GM21529 (cell line): ENCODE measurements around the gene FAM163B.

Experiments used
- ATAC-seq: cut with Tn5 transposase; IDR thresholded peaks from one replicate; pipeline ENCODE4 v1.9.1; 2021; ENCODE audit not compliant: unreplicated experiment

Gene FAM163B

DNA sequence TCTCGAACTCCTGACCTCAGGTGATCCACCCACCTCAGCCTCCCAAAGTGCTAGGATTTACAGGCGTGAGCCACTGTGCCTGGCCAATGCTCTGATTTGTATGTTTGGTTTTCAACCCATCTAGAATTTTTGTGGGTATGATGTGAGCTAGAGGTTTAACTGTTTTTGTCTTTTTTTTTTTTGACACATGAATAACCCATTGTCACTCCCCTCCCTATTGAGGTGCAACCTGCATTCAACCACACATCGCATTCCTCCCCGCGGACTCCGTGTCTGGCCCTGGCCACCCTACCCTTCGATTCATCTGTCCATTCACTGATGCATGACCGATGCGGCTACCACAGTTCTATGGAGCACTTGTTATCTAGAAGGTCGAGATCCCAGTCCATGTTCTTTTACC is 9.5 kb upstream of the FAM163B start:
- no peak for ATAC-seq

DNA sequence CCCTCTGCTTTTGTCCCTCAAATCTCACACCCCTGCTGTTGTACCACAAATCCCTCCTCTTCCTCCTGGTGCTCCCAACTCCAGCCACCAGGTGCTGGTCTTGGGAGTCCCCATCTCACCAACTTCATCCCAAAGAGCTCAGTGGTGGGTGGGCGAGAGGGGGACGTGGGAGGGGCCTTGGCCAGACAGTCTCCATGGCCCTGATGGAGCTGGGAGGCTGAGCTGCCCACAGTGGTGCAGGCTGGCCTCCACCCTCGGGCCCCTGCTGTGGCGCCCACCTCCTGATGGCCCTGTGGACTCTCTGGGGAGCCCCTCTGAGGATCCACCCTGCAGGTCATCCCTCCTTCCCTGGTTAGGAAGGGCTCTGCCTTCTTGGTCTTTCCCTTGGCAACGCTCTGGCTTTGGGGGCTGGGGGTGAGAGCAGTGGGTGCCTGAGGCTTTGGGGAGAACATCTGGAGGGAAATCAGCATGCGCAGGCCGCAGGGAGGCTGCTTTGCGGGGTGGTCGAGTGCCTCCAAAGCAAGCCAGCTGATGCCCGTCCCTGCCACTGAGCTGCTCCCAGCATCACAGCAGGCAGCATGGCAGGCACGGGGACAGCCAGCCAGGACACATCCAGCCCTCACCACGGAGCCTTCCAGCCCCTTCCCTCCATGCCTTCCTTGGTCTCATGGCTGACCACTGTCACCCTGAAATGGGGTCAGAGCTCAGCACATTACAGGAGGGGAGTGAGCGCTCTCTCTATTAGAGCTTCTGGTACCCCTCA is 7.6 kb upstream of the FAM163B start:
- ATAC-seq = no peak

DNA sequence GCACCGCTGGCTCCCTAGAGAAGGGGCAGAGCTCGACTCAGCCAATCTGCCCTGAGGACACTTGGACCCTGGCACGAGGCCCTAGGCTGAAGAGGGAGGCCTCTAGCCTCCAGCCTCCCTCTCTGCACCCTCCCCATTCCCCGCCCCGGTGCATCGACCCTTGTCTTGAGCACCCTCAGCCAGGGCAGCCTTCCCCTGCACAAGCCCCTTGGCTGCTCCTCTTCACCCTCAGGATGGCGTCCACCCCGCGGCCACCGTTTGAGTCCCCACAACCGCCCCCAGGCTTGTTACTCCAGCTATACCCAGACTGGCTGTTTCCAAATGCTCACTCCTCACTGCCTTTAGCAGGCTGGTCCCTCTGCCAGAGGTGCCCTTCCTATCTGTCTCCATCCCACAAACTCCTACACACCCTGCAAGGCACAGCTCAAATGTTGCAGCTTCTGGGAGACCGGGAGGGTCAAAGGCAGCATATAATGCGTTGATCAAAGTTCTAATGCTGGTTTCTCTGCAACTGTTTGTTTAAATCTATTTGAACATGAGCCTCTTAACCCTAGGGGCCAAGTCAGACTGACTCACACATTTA is 6.5 kb upstream of the FAM163B start:
- no peak for ATAC-seq

DNA sequence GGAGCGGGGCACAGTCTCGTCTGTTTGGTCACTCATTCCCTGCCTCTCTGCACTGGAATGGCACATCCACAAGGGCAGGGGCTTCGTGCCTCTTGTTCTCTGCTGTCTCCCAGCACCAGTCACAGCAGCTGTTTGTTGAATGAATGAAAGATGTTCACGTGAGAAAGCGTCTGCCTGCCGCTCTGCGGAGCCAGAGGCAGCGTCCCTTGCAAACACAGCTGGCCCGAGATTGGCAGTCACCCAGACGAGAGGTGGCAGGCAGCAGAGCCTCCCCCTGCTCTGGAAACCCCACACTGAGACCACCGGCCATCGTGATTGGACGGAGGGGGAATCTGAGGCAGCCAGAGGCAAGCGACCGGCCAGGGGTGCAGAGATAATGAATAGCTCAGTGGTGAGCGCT is 6.0 kb upstream of the FAM163B start:
- ATAC-seq = no peak

DNA sequence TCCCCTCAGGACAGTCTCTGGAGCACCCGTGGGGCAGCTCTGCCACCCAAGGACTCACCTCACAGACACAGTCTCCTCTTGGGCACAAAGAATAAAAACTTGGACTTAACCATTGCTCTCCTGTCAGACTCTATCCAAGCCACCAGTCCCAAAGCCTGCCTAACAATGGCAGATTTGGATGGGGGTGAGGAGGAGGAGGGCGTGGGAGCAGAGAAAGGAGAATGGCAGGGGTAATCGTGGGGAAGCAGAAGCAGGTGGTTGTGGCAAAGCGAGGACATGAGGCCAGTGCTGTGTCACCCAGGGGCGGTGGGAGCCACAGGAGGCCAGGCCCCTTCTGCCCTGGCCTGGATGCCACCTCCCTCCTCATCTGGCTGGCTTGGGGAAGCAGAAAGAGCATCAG is 5.5 kb upstream of the FAM163B start:
- ATAC-seq = no peak

DNA sequence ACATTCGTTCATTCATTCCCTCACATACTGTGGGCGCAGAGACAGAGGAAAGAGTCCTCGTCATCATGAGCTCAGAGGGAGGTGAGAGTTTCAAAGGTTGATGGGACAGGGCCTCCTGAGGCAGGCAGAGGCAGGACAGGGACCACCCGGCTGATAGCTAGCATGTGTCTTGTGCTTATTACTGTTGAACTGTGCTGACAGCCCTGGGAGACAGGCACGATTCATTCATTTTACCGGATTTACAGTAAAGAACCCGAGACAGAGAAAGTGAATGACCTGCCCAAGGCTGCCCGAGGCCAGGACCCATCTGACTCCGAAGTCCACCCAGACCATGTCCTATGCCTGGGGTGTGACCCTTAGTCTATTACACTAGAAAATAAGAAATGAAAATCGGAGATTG is 4.9 kb upstream of the FAM163B start:
- no peak for ATAC-seq

DNA sequence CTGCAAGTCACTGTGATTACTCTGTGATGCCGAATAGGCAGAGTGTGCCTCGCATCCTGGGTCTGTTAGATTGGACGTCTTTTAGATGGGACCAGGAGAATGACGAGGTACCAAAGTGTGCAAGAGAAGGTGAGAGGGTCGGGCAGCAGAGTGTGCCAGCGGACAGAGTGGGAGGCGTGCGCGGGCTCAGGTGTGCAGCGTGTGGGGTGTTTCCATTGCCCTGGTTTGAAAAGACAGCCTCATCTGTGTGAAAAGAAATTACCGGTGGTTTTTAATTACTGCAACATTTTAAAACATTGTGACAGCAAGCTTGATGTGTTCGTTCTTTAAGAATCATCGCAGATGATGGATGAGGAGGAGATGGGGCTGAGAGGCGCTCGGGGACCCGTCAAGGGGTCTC is 4.2 kb upstream of the FAM163B start:
- no peak for ATAC-seq

DNA sequence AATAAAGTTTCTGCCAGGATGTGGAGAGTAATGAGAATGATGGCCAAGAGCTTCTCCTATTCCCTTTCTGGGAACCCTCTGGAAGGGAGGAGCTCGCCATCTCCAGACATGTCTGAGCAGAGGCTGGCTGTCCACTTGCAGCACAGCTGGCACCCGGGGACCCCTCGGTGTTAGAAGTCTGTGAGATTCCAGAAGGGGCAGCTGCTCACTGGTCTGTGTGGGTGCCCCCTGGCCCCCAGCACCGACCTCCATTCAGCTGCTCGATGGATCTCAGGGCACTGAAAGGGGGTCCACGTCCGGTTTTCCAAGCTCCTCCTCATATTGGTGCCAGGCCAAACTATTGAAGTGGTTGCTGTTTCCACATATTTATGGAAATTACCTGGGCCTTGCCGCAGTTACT is 3.6 kb upstream of the FAM163B start:
- ATAC-seq = no peak

DNA sequence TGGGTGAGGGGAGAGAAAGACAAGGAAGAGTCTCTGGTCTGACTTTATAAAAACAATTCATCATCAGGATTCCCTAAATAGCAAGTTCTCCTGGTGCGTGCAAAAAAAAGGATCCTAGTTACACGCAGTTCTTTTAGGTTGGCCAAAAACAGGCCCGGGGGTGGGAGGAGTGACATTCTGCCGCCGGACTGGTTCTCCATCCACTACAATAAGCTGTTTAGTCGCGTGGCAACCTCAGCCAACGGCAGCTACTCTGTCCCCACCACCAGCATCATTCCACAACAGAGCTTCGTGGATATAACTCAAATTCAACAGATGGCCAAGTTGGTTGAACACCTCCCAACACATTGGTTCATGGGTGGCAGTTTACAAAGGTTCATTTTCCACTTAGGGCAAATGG is 2.9 kb upstream of the FAM163B start:
- ATAC-seq = no peak

DNA sequence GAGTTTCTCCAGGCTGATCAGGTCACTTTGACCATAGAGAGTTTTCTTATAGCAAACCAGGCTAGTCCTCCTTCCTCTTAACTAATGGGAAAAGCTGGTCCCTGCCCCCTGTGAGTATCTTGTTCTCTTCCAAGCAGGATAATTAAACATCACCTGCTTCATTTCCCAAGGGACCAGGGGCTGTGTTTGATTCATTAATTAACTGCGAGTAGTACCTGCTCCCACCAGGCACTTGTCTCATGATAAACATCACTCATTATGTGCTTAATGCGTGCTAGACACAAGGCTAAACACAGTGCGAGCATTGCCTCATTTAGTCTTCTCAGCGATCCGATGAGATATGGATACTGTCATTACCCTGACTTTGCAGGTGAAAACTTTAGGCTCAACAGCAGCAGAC is 1.7 kb upstream of the FAM163B start:
- no peak for ATAC-seq

DNA sequence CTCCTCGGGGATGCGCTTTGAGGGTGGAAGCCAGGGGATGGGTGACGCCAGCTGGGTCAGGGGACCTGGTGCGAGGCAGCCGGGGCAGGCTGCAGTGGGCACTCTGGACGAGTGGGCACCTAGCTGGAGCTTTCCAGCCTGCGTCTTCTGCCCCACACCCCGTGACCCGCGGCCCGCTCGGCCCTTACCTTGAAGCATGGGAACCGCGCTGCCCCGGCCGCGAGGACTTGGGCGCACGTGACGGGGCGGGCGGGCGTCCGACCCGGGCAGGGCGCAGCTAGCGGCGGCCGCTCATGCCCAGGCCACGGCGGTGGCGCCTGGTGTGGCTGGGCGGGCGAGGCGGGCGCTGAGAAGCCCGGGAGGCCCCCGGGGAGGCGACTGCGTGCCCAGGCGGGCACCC is 300 bp downstream of the FAM163B start:
- no peak for ATAC-seq

DNA sequence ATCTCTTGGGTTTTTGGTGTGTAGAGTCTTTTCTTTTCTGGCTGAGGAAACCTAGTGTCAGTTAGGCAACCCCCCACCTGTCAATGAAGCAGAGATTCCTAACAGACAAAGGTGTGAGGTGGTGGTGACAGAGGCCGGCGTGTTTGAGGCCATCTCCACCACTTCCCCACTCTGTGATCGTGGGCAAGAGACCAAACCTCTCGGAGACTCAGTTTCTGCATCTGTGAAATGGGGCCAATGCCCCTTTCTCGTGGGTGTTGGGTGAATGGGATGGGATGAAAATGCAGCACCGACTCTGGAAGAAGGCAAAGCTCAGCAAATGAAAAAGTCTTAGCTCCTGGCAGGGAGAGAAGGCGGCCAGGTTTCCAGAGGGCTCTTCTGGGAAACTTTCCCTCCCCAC is 807 bp downstream of the FAM163B start:
- no peak for ATAC-seq

DNA sequence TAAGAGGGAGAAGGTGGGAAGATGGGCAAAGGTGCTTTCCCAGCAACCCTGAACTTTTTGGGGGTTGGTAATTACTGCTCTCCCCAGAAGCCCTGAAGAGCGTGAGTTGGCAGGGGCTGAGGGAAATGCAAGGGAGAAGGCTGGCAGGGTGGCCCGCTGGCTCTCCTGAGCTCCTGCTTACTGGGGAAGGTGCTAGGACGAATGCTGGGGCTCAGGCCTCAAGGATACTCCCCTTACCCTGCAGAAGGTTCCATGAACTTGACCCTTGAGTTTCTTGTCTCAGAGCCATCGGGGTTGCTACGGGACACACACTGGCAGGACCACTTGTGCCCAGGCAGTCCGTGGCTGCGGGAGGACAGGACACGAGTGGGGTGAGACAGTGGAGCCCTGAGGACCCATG is 1.2 kb downstream of the FAM163B start:
- ATAC-seq = no peak

DNA sequence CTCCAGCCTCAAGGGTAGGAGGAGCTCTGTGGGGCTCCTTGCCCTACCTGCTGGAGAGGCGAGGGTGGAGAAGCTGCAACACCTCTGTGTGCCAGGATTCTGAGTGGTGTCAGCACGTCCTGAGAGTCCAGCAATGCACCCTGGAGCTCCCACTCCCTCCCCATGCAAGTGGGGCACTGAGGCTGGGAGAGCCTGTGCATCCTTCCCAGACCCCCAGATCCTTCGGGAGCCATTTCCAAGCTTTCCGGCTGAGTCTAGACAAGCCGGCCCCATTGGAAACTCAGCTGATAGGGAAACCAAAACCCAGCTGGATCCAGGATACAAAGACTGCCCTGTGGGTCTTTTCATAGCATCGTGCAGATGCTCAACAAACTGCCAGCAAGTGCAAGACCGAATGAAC is 1.8 kb downstream of the FAM163B start:
- ATAC-seq = no peak

DNA sequence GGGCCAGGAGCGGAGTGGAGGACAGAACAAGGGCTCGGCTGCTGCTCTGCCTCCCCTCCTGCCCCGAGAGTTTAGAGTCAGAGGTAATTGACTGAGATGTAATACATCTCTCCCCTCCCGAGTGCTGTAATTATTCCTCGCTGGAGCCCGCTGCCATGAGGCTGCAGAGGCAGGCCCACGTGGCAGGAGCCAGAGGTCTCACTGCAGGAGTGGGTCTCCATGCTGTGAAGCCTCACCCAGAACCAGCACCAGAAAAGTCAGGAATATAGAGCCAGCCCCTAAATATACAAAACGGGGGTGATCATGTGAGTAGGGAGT is 2.5 kb downstream of the FAM163B start:
- no peak for ATAC-seq

DNA sequence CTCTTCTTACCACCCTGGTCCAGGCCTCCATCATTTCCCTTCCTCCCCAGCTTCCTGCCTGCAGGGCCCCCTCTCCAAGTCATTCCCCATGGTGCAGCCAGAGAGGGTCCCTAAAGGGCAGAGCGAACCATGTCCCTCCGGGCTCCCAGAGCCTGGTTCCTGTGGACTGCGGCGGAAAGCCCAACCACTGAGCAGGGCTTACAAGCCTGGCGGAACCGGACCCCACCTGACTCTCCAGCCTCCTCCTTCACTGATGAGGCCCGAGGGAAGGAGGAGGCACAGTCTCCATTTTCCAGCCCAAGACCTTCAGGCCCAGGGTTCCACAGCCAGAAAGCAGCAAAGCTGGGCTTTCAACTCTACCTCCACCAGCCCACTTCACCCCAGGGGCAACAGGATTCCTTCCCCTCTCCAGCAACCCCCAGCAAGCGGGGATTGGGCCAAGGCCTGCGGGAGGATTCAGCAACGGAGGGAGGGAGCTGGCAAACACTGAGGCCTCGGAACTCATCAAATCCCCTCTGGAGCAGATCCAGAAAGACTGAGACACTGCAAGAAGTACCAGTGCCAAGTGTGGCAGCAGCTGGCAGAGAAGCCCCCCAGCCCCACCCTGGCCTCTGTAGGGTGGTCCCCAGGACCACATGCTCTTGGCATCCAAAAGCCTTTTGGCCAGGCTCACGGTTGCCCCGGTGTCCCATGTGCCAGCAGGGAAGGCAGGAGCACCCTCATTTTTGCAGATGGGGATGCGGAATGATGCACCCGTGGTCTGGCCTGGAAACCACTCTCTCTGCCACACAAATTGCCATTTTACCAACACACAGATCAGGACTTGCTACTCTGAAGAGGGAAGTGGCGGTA is 3.1 kb downstream of the FAM163B start:
- ATAC-seq = no peak

DNA sequence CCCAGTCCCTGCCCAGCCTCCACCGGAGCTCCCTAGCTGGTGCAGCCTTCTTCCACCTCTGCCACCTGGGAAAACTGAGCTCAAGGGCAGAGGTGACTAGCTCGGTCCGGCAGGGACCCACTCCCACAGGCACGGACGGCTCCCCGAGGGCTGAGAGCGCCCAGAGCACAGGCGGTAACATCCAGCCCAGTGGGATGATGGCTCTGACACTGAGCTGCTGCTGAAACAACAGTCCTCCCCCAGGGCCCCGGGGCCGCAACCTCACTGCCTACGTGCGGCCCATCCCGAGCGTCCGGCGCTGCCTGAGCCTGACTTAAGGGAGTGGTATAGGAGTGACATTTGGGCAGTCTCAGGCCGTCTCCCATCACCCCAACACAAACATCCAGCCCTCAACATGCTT is 3.7 kb downstream of the FAM163B start:
- no peak for ATAC-seq

DNA sequence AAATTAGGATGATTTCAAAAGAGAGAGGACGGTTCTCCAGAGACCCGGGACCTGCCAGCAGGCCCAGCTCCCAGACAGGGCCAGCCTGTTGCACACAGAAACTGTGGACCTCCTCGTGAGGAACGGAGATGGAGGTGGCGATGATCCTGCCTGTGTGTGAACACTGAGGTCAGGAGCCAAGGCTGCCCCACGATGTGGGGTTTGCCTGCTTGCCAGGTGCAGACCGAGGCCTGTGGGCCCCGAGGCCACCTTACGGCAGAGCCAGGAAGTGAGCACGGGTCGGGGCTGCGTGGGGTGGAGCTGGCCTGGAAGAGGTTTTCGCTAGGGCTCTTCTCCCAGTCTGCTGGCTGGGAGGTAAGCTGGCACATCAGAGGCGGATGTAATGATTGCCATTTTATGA is 4.3 kb downstream of the FAM163B start:
- ATAC-seq = no peak

DNA sequence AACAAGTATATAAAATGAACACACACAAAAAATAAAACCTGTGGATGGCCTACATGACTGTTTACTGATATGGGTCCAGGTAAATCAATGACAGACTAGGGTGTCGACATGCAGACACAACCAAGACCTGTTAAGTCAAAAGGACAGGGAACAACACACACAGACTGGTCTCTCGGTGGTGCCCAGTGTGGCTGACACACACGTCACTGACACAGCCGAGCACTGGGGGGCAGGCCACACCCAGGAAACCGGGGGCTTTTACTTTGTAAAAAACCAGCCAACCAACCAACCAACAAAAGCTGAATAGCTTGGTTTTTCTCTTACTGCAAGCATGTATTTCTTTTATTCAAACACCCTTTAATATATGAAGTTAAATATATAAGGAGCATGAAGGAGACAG is 5.0 kb downstream of the FAM163B start:
- no peak for ATAC-seq

DNA sequence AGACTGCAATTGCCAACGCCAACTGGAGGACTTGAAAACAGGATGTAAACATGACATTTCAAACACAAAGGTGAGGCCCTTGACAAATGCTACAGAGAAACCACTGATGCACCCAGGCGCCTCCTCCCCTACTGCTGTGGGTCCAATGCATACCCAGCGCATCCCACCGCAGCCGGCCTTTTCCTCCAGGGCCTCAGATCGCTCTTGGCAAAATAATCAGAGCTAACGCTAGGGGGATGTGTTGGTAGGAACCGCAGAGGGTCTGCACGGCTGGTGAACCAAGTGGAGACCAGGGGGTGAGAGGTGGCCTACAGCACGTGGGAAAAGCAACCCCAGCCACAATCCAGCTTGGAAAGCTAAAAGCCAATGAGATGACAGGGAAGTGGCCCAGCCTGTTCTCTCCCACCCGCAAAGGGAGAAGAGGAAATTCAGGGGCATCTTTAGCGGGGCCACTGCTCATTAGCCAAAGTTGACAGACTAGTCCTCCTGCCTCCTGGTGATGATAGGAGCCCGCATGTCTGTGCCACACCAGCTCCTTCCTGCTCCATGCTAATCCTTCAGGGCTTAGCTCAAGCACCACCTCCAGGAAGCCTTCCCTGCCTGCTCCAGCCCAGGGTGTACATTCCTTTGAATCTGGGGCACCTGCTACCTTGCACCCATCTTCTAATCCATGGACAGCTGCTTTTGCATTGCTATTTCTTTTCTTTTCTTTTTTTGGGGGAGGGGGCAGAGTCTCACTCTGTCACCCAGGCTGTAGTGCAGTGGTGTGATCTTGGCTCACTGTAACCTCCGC is 5.9 kb downstream of the FAM163B start:
- no peak for ATAC-seq

DNA sequence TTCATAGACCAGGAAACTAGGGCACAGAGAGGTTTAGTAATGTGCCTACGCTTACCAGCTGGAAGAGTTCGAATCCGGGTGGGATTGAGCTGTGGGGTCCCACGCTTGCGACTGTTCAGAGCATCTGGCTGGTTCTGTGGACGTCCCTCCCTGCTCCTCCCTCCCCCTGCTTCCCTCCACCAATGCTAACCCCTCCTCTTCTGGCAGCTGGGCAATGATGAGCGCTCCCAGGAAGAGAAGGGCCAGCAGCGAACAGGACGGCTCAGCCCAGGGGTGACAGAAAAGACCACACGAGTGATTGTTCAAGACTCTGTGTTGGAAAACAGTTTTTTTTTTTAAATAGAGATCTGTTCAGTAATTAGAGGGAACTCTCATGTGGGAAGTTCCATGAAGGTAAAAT is 6.9 kb downstream of the FAM163B start:
- no peak for ATAC-seq

DNA sequence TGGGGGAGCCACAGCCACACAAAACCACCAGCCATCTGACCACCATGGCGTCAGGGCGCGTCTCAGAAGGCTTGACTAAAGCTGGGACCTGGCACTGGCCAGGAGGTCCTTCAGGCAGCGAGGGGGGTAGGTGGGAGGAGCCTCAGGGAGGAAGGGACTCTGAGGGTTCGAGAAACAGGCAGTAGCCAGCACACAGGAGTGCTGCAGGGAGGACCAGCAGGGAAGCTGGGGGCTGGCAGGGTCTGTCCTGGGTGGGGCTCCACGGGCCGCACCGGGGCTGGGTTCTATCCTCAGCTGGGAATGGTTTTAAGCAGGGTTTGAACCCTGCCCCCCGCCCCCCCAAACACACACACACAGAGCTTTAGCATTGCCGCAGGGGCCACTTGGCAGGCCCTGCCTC is 7.4 kb downstream of the FAM163B start:
- ATAC-seq = no peak
